Measurements from ENCODE around the gene IGFBP7.
A peak's percentile ranks its signal among the peaks of the same experiment; 100 is the strongest.

Gene IGFBP7, protein sequence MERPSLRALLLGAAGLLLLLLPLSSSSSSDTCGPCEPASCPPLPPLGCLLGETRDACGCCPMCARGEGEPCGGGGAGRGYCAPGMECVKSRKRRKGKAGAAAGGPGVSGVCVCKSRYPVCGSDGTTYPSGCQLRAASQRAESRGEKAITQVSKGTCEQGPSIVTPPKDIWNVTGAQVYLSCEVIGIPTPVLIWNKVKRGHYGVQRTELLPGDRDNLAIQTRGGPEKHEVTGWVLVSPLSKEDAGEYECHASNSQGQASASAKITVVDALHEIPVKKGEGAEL

DNA sequence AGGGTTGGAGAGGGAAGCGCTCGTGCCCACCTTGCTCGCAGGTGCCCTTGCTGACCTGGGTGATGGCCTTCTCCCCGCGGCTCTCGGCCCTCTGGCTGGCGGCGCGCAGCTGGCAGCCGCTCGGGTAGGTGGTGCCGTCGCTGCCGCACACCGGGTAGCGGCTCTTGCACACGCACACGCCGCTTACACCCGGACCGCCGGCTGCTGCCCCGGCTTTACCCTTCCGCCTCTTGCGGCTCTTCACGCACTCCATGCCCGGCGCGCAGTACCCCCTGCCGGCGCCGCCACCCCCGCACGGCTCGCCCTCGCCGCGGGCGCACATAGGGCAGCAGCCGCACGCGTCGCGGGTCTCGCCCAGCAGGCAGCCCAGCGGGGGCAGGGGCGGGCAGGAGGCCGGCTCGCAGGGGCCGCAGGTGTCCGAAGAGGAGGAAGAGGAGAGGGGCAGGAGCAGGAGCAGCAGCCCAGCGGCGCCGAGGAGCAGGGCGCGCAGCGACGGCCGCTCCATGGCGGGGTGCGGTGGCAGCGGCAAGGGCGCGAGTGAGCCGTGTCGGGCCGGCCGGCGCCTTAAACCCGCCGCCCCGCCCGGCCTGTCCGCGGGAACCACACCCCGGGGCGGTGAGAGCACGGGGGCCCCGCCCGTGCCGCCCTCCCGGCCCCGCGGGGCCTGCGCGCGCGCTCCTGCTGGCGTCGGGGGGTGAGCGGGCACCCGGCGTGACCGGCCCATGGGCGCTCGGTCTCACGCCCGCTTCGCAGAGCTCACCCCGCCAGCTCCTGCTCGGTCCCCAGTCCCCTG is at the start of gene IGFBP7:
TSS of gene IGFBP7 (minus strand) at position 539 of the 793 bp plus-strand sequence. CDS start at position 505, 34 bp downstream.
- peak; percentile 30 for DNase-seq (ENCODE audit: low spot score)

DNA sequence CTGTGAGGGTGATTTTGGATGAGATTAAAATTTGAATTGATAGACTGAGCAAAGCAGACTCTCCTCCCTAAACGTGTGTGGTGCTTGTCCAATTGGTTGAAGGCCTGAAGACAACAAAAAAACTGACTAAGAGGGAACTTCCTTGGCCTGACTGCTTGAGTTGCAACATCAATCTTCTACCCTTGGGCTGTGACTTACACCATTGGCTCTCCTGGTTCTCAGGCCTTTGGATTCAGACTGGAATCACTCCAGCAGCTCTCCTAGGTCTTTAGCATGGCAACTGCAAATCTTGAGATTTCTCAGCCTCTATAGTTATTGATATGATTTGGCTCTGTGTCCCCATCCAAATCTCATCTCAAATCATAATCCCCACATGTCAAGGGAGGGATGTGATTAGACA is 49.7 kb upstream of the IGFBP7 start:
- DNase-seq (ENCODE audit: low spot score), result no peak

DNA sequence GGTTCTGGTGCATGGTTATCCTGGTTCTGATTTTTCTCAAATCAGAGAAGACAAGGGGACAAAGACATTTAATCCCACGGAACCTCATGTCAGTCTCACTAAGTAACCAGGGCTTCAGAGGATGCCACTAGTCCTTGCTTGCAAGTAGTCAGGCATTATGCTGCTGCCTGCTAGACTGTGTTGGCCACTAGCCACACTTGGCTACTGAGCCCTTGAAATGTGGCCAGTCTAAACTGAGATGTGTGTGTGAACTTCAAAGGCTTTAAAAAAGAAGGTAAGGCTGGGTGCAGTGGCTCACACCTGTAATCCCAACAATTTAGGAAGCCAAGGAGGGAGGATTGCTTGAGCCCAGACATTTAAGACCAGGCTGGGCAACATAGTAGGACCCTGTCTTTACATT is 48.6 kb upstream of the IGFBP7 start:
- DNase-seq (ENCODE audit: low spot score), result no peak

DNA sequence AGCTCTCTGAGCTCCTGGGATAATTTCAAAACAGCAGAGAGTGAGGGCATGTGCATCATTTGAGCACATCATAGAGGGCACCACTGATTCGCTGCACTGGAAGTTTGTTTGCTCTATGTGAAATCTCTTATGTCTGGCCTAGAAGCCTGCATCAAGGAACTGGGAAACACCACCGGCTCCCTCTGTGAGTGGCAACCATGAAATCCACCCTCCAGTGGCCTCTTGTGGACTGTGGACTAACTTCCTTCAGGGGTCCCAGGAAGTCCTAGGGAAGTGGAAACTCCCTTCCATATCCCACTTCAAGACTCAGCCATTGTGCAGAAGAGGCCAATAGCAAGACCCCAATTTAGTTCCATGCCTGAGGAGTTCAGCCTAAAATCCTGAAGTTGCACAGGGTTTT is 48.0 kb upstream of the IGFBP7 start:
- no peak for DNase-seq (ENCODE audit: low spot score)

DNA sequence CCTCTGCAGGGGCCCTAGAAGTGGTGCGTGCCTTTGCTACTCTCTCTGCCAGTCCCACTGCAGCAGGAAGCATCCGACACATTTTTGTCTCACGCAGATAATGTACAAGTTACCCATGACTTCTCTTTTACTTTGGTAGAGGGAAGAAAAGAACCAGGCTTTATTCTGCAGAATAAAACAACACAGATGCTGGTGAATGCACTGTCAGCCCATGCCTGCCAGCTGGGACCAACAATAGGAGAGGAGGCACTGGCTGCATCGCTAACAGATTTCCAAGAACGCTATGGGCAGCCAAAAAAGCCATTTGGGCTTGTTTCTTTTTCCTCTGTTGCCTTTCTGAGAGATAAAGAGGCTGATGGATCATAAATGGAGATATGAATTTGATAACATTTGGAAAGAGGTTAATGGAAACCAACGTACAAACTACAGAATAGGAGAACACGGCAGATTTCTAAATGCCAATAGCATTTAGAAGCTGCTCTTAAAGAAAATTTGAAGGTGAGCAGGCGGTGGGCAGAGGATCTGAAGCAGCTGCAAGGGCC is 47.5 kb upstream of the IGFBP7 start:
- DNase-seq (ENCODE audit: low spot score), result no peak

DNA sequence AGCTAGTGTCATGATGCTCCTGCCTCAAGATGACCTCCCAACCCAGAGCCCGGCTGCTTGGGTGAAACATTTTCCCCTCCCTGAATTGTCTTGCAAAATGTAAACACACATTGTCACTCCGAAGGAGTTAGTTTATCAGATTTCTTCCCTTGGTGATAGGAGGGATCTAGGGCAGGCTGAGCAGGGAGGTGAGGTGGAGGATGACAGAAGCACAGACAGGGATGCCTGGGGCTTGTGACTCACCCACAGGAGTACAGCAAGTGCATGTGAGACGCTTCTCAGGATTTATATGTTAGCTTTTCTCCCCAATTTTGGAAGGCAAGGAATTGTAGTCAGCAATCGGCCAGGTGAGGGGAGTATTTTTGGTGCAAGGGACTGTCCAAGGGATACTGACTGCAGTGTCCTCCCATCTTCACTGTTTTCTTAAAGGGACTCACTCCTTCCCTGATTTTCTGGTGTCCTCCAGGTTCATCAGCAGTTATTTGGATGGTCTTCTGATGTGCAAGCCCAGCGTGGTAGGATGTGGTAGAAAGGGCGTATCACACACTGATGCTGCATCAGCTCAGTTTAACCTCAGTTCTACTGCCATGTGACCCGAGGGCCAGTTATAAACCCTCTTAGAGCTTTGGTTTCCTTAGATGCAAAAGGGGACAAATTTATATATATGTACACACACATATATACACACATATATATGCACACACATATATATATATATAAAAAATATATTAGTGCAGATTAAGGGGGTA is 46.2 kb upstream of the IGFBP7 start:
- no peak for DNase-seq (ENCODE audit: low spot score)

DNA sequence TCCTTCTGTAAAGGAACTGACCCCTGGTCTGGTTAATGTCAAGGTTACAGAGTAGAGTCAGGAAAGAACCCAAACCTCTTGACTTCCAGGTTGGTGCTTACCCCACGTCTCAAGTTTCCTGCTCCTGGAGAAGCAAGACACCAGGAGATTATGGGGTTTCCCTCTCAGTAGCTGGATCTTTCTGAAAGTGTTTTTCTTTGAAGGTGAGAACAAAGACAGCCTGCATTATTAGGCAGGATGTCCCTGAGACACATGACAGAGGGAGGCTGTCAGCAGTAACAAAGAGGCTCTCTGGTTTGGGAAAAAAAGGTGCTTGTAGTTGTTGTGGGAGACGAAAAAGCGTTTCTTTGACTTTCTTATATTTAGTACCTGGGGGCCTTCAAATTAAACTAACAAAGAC is 44.7 kb upstream of the IGFBP7 start:
- no peak for DNase-seq (ENCODE audit: low spot score)

DNA sequence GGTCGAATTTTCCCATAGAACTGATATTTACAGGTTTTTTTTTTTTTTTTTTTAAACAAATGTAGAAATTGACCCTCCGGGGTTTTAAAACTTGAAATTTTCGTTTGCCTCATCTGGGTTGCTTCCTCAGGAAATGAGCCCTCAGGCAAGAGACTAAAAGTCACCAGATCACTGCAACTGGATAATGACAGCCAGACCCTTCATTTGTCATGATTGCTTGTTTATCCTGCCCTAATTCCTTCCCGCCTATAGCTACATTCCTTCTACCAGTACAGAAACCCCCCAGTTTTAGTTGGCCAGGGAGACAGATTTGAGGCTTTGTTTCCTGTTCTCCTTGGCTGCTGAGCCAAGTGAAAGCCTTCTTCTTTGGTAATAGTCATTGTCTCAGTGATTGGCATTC is 44.0 kb upstream of the IGFBP7 start:
- no peak for DNase-seq (ENCODE audit: low spot score)

DNA sequence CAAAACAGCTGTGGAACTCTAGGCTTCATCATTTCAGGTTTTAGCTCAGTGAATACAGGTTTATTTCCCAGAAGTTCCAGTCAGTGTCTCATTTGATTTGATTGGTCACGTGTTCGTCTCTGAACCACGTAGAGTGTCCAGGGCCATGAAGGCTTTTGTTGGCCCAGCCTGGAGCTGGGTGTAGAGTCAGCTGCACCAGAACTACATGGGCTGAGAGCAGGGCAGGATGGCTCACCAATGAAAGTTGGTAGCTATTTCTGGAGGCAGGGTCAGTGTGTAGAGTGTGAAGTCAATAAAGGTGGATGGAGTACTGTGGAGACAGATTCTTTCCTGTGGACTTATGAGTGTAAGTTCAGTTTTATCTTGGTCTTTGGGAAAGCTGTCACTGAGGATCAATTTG is 43.0 kb upstream of the IGFBP7 start:
- no peak for DNase-seq (ENCODE audit: low spot score)

DNA sequence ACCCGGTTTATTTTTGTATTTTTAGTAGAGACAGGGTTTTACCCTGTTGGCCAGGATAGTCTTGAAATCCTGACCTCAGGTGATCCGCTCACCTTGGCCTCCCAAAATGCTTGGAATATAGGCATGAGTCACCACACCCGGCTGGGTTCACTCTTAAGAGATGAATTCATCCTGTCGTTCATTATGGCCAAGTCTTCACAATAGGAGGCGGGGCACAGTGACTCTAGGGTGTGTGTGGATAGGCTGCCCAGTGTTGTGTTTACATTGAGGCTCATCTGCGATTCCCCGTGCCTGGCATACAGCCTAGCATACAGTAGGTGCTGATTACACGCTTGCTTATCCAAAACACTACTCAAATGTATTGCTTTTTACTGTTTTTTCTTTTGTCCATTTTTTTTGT is 41.3 kb upstream of the IGFBP7 start:
- peak; percentile 29 for DNase-seq (ENCODE audit: low spot score)

DNA sequence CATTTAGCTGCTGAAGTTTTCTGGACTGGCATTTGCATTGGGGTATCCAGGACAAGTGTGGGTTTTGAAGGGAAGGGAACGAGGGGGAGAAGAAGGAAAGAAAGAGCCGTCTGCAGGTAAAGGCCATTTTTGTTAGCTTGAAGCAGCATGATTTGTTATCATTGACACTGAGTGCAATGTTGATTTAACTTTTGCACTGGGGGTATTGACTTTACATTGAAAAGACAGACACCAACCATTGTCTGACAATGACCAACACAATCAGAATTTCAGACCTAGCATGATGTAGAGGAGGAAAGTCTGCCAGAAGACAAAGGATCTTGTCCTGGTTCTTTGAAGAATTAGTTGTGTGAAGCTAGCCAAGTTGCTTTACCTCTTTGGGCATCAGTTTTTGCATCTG is 39.6 kb upstream of the IGFBP7 start:
- DNase-seq (ENCODE audit: low spot score), result no peak

DNA sequence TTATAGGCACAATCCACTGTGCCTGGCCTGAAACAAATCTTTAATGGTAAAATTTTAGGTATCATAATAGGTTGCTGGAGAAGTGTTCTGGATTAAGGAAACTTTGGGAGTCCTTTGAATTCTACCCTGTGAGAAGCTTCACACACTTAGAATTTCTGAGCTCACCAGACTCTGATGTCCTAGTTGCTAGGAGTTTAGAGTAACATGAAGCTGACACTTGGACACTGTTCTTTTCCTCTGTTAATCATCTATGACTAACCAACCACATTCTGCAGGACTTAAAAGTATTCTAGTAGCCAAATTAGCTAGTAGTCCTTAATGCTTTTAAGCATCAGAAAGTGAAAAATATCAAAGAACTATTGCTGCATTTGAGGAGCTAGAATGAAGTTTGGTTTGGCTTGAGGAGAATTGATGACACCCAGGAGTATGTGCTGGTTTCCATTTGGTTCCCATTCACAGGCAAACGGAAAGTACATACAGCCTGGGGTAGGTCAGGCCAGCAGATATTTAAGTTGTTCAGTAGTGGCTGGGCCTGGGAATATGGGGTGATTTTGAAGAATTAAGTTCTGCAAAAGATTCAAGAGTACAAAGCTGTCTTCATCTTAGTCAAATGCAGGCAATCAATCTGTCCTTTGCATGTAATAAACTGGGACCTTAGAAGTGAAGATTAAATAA is 38.8 kb upstream of the IGFBP7 start:
- no peak for DNase-seq (ENCODE audit: low spot score)

DNA sequence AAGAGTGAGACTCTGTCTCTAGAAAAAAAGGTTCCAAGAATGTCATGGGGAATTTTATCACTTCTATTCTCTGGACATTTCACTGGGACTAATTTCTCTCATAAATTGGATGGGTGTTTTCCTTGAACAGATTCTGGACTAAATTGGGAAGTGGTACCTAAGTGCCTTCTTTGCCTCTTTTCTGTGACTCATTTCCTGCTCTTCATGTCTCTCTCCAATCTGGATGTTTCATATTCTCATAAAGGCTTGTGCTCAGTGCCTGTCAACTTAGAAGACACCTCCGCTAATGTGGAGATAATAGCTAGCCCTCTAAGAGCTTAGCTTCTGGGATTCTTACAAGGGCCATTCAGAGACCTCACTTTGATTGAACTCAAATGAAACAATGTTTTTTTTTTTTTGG is 38.0 kb upstream of the IGFBP7 start:
- no peak for DNase-seq (ENCODE audit: low spot score)

DNA sequence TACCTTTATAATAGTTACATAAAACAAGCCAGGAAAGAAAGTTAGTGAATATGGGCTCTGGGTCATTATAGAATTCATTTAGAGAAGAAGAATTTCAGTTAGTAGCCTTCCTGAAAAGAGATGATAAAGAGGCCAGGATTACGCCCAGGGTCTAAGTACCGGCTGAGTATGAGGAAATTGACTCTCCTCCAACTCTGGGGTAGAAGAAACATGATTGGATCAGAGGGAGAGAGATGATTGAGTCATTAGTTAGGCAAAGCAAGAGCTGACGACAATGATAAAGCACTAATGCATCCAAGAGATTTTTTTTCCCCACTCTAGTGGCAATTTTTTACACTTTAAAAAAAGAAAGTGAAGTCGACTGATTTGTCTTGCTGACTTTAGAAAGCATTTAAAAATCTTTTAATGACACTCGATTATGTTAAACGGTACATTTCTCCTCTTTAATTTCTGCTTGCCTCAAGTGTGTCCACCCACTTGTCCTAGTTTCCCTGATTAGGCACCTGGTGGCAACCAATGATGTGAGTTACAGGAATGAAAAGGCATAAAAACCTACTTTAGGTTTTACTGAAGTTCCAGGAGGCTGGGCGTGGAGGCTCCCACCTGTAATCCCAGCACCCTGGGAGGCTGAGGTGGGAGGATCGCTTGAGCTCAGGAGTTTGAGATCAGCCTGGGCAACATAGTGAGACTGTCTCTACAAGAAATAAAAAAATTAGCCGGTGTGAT is 37.3 kb upstream of the IGFBP7 start:
- no peak for DNase-seq (ENCODE audit: low spot score)

DNA sequence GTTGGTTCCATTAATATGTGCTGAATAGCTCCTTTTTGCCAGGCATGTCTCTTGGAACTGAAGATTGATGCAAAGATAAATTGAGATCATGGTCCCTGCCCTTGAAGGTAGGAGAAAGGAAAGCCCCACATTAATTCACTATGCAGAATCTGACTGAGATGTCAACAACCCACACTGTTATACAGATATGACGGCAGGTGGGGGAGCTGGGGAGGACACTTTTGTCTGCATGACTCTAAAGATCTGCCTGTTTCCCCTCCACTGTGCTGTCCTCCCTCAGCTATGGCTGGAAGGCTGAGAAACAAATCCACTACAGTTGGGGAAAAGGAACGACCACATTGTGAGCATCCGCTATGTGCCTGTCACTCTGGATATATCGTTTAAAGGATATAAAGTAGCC is 36.3 kb upstream of the IGFBP7 start:
- DNase-seq (ENCODE audit: low spot score), result no peak

DNA sequence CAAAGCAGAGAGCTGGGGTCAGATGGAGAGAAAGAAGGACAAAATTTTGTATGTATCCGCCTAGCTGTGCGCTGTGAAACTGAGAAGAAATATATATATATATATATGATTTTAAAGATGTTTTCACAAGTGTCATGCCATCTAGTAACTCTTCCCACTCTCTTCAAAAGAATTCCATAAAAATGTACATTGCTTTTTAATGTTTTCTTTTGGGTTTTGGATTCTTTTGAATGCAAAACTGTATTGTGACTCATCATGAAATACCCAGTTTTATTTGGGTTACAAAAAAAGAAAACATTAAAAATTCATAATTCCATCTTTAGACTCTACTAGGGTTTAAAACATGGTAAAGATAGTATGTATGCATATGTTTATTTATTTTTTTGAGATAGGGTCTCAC is 34.3 kb upstream of the IGFBP7 start:
- no peak for DNase-seq (ENCODE audit: low spot score)

DNA sequence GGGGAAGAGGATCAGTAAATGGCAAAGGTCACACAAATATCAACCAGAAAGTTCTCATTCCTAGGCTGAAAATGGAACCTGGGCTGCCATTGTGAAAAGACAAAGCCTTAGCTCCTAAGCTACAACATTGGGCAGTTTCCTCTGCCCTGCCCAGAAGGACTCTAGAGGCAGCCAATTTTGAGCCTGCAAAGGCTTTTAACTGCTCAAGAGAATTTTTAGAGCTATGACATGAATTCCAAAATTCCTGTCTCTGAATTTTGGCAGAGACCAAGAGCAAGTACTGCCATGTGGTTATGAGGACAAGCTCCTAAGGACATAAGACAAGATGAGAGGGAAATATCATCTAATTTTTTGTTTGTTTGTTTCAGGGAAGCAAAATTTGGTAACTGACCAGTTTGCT is 29.6 kb upstream of the IGFBP7 start:
- DNase-seq (ENCODE audit: low spot score), result no peak

DNA sequence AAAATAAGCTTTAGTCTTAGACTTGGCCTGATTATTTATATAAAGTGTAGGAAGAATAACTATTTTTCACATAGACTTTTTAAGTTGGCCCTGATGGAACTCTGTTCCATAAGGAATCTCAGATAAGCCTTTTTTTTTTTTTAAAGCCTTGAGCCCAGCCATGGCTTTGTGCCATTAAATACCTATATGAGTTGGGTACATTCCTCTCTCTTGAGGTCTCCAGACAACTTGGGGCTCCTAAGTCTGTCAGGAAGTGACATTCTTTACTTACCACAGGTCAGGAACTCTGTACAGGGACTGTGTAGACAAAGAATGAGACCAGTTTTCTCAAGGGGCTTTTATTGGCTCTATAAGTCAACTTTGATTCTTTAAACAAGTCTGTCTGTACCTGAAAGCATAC is 27.1 kb upstream of the IGFBP7 start:
- no peak for DNase-seq (ENCODE audit: low spot score)

DNA sequence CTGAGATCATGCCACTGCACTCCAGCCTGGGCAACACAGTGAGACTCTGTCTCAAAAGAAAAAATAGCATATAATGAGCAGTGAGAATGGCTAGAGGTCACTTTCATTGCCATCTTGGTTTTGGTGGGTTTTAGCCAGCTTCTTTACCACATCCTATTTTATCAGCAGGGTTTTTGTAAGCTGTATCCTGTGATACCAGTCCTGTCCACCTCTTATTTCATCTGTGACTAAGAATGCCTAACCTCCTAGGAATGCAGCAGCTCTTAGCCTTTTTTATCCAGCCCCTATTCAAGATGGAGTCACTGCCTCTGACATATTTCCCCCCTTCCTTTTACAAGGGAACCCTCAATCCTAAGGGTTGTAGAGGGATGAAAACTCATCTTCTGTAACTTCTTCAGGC is 26.1 kb upstream of the IGFBP7 start:
- DNase-seq (ENCODE audit: low spot score), result no peak

DNA sequence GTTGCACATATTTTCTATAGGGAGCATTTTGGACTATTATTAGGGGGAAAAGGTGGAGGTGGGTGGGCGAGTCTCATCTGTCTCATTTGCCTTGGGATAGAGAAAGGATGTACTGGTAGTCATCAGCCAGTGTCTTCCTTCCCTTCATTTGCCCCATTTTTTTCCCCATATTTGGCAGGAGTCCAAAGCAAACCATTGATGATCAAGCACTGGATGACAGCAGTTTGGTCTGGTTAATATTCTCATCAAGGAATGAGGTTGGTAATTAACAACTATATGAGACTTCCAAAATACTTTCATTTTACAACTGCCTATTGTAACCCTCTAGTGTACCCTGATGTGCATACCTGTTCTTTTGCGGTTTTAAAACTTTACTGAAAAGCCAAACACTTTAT is 22.6 kb upstream of the IGFBP7 start:
- DNase-seq (ENCODE audit: low spot score), result no peak

Data from SW480 (cell line).